ENCODE measurements around the gene SFXN5. TPM values are rescaled to one million over a fixed set of nuclear protein-coding genes. Genes with fewer than 3 reads are reported as not detected.

Gene SFXN5
- total RNA-seq, 1 donor from 2014 or later, result 18.5 TPM

DNA sequence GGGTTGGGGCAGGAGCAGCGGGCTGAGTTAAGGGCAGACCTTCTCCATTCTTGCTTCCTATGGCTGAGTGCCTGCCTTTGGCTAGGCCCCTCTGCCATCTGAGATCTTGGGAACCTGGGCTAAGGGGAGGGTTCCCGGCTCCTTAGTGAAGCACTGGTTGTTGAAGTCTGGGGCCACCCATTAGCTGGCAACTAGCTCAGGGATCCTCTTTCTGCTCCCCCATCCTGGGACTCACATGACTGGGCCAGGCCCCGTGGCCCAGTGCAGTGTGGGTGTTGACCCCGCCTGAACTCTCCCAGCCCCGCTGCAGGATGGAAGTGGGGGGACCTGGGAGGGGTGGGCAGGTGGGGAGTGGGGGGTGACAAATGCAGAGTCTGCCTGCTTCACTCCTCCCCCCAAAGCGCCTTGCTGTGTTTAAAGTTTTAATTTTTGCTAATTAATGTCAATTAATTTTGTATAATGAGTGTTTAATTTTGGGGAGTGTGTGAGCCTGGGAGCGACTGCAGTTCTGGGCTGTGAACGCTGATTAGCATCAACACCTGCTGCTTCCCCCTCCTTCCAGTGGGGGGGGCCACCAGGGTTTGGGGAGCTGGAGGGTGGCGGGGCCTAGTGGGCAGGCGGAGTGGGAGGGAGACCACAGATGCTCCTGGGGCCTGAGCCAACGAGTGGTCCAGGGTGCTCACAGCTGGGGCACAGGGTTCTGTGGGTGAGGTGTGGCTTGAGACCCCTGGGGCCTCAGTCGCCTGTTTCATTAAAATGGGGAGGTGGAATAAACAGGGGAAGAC, 99.0 kb downstream of the SFXN5 start:
- Mint-ChIP-seq H3K27ac (no peak overlapping the region), H3K4me3 (ENCODE audit: low read depth) (no peak overlapping the region), H3K4me1 (ENCODE audit: low read depth) (no peaks in the 10 kb centered on the region), H3K9me3 (no peaks in the 10 kb centered on the region), H3K27me3 (ENCODE audit: low read depth) (peaks cover 5% of the 10 kb centered on the region), H3K36me3 (ENCODE audit: low read depth) (no peaks in the 10 kb centered on the region)
- DNase-seq (ENCODE audit: low spot score), result no peak
- intact Hi-C loops (cut with micrococcal nuclease), result loop anchor here (1.0 kb wide), 1 partner anchor 79 kb away; no protein-coding TSS in a partner anchor

GRCh38 chr2:72971036-72971435, 100.5 kb downstream of the SFXN5 start:
- H3K27ac Mint-ChIP-seq, result no peak overlapping the region
- H3K4me3 Mint-ChIP-seq (ENCODE audit: low read depth), result no peak overlapping the region
- H3K36me3 Mint-ChIP-seq (ENCODE audit: low read depth), result no peaks in the 10 kb centered on the region
- H3K27me3 Mint-ChIP-seq (ENCODE audit: low read depth), result peaks cover 5% of the 10 kb centered on the region
- intact Hi-C loops (cut with micrococcal nuclease), result no loop called here
- no peak for DNase-seq (ENCODE audit: low spot score)
- no peaks in the 10 kb centered on the region for H3K4me1 Mint-ChIP-seq (ENCODE audit: low read depth)
- H3K9me3 Mint-ChIP-seq, result no peaks in the 10 kb centered on the region

GRCh38 chr2:72969706-72970105, 101.8 kb downstream of the SFXN5 start:
- intact Hi-C loops (cut with micrococcal nuclease), result no loop called here
- Mint-ChIP-seq H3K4me3 (ENCODE audit: low read depth) (no peak overlapping the region), H3K9me3 (no peaks in the 10 kb centered on the region), H3K36me3 (ENCODE audit: low read depth) (no peaks in the 10 kb centered on the region), H3K27ac (no peak overlapping the region), H3K4me1 (ENCODE audit: low read depth) (no peaks in the 10 kb centered on the region), H3K27me3 (ENCODE audit: low read depth) (peaks cover 2% of the 10 kb centered on the region)
- no peak for DNase-seq (ENCODE audit: low spot score)

- no peaks in the 10 kb centered on the region for H3K4me1 Mint-ChIP-seq (ENCODE audit: low read depth)
- H3K27me3 Mint-ChIP-seq (ENCODE audit: low read depth), result no peaks in the 10 kb centered on the region
- H3K36me3 Mint-ChIP-seq (ENCODE audit: low read depth), result no peaks in the 10 kb centered on the region
- no peak overlapping the region for H3K4me3 Mint-ChIP-seq (ENCODE audit: low read depth)
- intact Hi-C loops (cut with micrococcal nuclease), result no loop called here
- no peaks in the 10 kb centered on the region for H3K9me3 Mint-ChIP-seq
- H3K27ac Mint-ChIP-seq, result no peak overlapping the region
- no peak for DNase-seq (ENCODE audit: low spot score)
Observed at GRCh38 chr2:72968286-72968685, 103.2 kb downstream of the SFXN5 start.

- no peaks in the 10 kb centered on the region for H3K27me3 Mint-ChIP-seq (ENCODE audit: low read depth)
- no peak overlapping the region for H3K27ac Mint-ChIP-seq
- H3K9me3 Mint-ChIP-seq, result no peaks in the 10 kb centered on the region
- no peak overlapping the region for H3K4me3 Mint-ChIP-seq (ENCODE audit: low read depth)
- intact Hi-C loops (cut with micrococcal nuclease), result no loop called here
- DNase-seq (ENCODE audit: low spot score), result no peak
- H3K4me1 Mint-ChIP-seq (ENCODE audit: low read depth), result no peaks in the 10 kb centered on the region
- H3K36me3 Mint-ChIP-seq (ENCODE audit: low read depth), result no peaks in the 10 kb centered on the region
Observed at GRCh38 chr2:72965770-72966450, 105.6 kb downstream of the SFXN5 start.

- no peaks in the 10 kb centered on the region for H3K4me1 Mint-ChIP-seq (ENCODE audit: low read depth)
- H3K27me3 Mint-ChIP-seq (ENCODE audit: low read depth), result no peaks in the 10 kb centered on the region
- DNase-seq (ENCODE audit: low spot score), result no peak
- intact Hi-C loops (cut with micrococcal nuclease), result no loop called here
- H3K4me3 Mint-ChIP-seq (ENCODE audit: low read depth), result no peak overlapping the region
- no peak overlapping the region for H3K27ac Mint-ChIP-seq
- H3K9me3 Mint-ChIP-seq, result no peaks in the 10 kb centered on the region
- H3K36me3 Mint-ChIP-seq (ENCODE audit: low read depth), result no peaks in the 10 kb centered on the region
Observed at GRCh38 chr2:72965016-72965415, 106.5 kb downstream of the SFXN5 start.

- no peaks in the 10 kb centered on the region for H3K27me3 Mint-ChIP-seq (ENCODE audit: low read depth)
- H3K4me3 Mint-ChIP-seq (ENCODE audit: low read depth), result no peak overlapping the region
- no peaks in the 10 kb centered on the region for H3K4me1 Mint-ChIP-seq (ENCODE audit: low read depth)
- H3K36me3 Mint-ChIP-seq (ENCODE audit: low read depth), result no peaks in the 10 kb centered on the region
- intact Hi-C loops (cut with micrococcal nuclease), result no loop called here
- H3K9me3 Mint-ChIP-seq, result no peaks in the 10 kb centered on the region
- no peak for DNase-seq (ENCODE audit: low spot score)
- H3K27ac Mint-ChIP-seq, result no peak overlapping the region
Observed at GRCh38 chr2:72964146-72964525, 107.4 kb downstream of the SFXN5 start.

DNA sequence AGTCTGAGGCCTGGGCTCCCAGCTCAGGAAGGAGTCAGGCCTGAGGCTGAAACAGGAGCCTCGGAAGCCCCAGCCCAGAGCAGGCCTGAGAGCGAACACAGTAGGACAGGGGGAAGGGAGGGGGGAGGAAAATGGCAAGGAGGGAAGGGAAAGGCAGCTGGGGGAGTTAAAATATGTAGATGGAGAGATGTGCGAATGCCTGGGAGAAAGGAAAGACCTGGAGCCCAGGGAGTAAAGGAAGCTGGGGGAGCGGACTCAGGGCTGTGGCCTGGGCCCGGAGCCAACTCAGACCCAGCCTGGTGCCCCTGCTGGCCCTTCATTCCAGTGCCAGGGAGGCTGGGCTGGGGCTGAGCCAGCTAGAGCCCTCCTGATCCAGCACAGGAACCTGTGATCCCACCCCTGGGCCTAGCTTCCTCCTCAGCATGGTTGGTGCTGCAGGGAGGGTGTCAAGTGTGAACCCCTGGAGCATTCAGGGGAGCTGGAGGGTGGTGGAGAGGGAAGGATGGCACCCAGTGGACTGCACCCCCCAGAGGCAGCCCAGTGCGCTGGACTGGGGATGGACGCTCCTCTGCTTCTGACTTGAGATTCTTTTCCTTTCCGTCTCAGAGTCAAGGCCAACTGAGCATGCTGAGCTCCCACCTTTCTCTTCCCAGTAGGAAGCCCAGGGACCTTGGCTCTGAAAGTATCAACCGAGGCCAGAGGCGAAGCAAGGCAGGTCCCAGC, 107.9 kb downstream of the SFXN5 start:
- H3K4me1 Mint-ChIP-seq (ENCODE audit: low read depth), result no peaks in the 10 kb centered on the region
- no peaks in the 10 kb centered on the region for H3K27me3 Mint-ChIP-seq (ENCODE audit: low read depth)
- DNase-seq (ENCODE audit: low spot score), result no peak
- H3K9me3 Mint-ChIP-seq, result no peaks in the 10 kb centered on the region
- intact Hi-C loops (cut with micrococcal nuclease), result no loop called here
- no peaks in the 10 kb centered on the region for H3K36me3 Mint-ChIP-seq (ENCODE audit: low read depth)
- H3K4me3 Mint-ChIP-seq (ENCODE audit: low read depth), result no peak overlapping the region
- H3K27ac Mint-ChIP-seq, result no peak overlapping the region

- no peak for DNase-seq (ENCODE audit: low spot score)
Observed at GRCh38 chr2:72962911-72963310, 108.6 kb downstream of the SFXN5 start.

GRCh38 chr2:72961853-72962468, 109.6 kb downstream of the SFXN5 start:
- no peaks in the 10 kb centered on the region for H3K27me3 Mint-ChIP-seq (ENCODE audit: low read depth)
- H3K27ac Mint-ChIP-seq, result no peak overlapping the region
- peaks cover 2% of the 10 kb centered on the region for H3K4me1 Mint-ChIP-seq (ENCODE audit: low read depth)
- H3K9me3 Mint-ChIP-seq, result no peaks in the 10 kb centered on the region
- H3K36me3 Mint-ChIP-seq (ENCODE audit: low read depth), result no peaks in the 10 kb centered on the region
- intact Hi-C loops (cut with micrococcal nuclease), result no loop called here
- no peak for DNase-seq (ENCODE audit: low spot score)
- no peak overlapping the region for H3K4me3 Mint-ChIP-seq (ENCODE audit: low read depth)

More at GRCh38 chr2:72962911-72963310, 108.6 kb downstream of the SFXN5 start:
- Mint-ChIP-seq H3K9me3 (no peaks in the 10 kb centered on the region), H3K27ac (no peak overlapping the region), H3K36me3 (ENCODE audit: low read depth) (no peaks in the 10 kb centered on the region), H3K4me3 (ENCODE audit: low read depth) (no peak overlapping the region), H3K27me3 (ENCODE audit: low read depth) (no peaks in the 10 kb centered on the region), H3K4me1 (ENCODE audit: low read depth) (peaks cover 2% of the 10 kb centered on the region)
- intact Hi-C loops (cut with micrococcal nuclease), result no loop called here

- no peaks in the 10 kb centered on the region for H3K9me3 Mint-ChIP-seq
- H3K4me3 Mint-ChIP-seq (ENCODE audit: low read depth), result no peak overlapping the region
- H3K4me1 Mint-ChIP-seq (ENCODE audit: low read depth), result peaks cover 2% of the 10 kb centered on the region
- no peaks in the 10 kb centered on the region for H3K27me3 Mint-ChIP-seq (ENCODE audit: low read depth)
- intact Hi-C loops (cut with micrococcal nuclease), result no loop called here
- no peaks in the 10 kb centered on the region for H3K36me3 Mint-ChIP-seq (ENCODE audit: low read depth)
- no peak for DNase-seq (ENCODE audit: low spot score)
- H3K27ac Mint-ChIP-seq, result no peak overlapping the region
Observed at GRCh38 chr2:72961036-72961720, 110.3 kb downstream of the SFXN5 start.

All from activated T-helper 2 cell treated with anti-CD3 and anti-CD28 coated beads, Interferon-gamma antibody, Interleukin-2, Interleukin-4, amounts not matched to agents 10 μg/mL and 5 μg/mL and 100 μg/mL, durations not matched to agents 14 hours and 24 hours and 36 hours (primary cell).